ENCODE results near the gene MTARC2.

GRCh38 chr1:220784751-220785150 lies 36.6 kb downstream of the MTARC2 start:
- no peak for TF ChIP-seq EZH2 (IDR thresholded peaks at IDR 0.05; ENCODE audit: insufficient read depth, poor library complexity, severe bottlenecking)
- no peak for TF ChIP-seq EZH2phosphoT487 (IDR thresholded peaks at IDR 0.05; ENCODE audit: insufficient read depth, low read depth)

Data from GM23248 (cell line).